B cell (primary cell): ENCODE results near the gene EMP1.

Experiments used
- EZH2 ChIP-seq: IDR thresholded peaks from 2 replicates; pipeline ENCODE4 v1.6.1; 2012; ENCODE audit warnings: borderline replicate concordance, low read depth, mild to moderate bottlenecking, moderate library complexity, low read length; ENCODE audit not compliant: insufficient read depth, poor library complexity, severe bottlenecking
- TF ChIP-seq, protein P1 (sequence below): fragments of 200-600 bp; IDR thresholded peaks from one replicate; pipeline ENCODE4 v1.8.0; 2022; ENCODE audit warnings: antibody characterized with exemption, mild to moderate bottlenecking

DNA sequence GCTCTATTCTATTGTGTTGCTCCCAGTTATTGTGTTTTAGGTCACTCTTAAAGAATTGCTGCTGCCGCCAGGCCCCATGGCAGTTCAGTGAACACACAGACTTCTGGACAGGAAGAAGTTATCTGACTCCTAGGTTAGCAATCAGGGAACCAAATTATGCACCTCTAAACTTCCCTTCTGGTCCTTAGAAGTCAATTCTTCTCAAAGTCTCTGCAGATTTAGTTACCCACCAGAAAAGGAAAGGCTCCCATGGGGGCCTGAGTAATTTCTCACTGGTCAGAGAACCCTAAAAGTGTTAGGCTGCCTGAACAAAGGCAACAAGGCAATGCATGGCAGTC, 10.0 kb downstream of the EMP1 start:
- TF ChIP-seq, protein P1, sequence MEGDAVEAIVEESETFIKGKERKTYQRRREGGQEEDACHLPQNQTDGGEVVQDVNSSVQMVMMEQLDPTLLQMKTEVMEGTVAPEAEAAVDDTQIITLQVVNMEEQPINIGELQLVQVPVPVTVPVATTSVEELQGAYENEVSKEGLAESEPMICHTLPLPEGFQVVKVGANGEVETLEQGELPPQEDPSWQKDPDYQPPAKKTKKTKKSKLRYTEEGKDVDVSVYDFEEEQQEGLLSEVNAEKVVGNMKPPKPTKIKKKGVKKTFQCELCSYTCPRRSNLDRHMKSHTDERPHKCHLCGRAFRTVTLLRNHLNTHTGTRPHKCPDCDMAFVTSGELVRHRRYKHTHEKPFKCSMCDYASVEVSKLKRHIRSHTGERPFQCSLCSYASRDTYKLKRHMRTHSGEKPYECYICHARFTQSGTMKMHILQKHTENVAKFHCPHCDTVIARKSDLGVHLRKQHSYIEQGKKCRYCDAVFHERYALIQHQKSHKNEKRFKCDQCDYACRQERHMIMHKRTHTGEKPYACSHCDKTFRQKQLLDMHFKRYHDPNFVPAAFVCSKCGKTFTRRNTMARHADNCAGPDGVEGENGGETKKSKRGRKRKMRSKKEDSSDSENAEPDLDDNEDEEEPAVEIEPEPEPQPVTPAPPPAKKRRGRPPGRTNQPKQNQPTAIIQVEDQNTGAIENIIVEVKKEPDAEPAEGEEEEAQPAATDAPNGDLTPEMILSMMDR: no peak
- no peak for TF ChIP-seq EZH2
